HepG2 (cell line): ENCODE measurements around the gene RIPK1. TPM values are rescaled to one million over a fixed set of nuclear protein-coding genes. Genes with fewer than 3 reads are reported as not detected.

Source experiments
- BCLAF1 ChIP-seq: fragments of 450-650 bp; IDR thresholded peaks from 2 replicates; pipeline ENCODE4 v1.6.1; 2017; ENCODE audit warnings: mild to moderate bottlenecking
- HMGXB3 ChIP-seq: sonication (generic); formaldehyde crosslinking; IDR thresholded peaks from 2 replicates; pipeline ENCODE4 v1.4.0; 2020; ENCODE audit warnings: missing genetic modification reagents, borderline replicate concordance
- HMGXB4 ChIP-seq, 2 experiments: sonication (generic) in 1 of 2; formaldehyde crosslinking in 1 of 2; IDR thresholded peaks; 2 replicates each; pipeline versions ENCODE4 v1.4.0 to v1.6.1; 2018 to 2020; ENCODE audit warnings: missing genetic modification reagents in 2 of 2, borderline replicate concordance in 1 of 2, low read depth in 1 of 2, mild to moderate bottlenecking in 1 of 2, missing biosample characterization in 1 of 2
- KLF13 ChIP-seq: sonication (generic); formaldehyde crosslinking; IDR thresholded peaks from 2 replicates; pipeline ENCODE4 v1.4.0; 2020; ENCODE audit warnings: mild to moderate bottlenecking, missing genetic modification reagents
- MEIS1 ChIP-seq: sonication (generic); formaldehyde crosslinking; IDR thresholded peaks from 2 replicates; pipeline ENCODE4 v1.9.0; 2021; ENCODE audit warnings: mild to moderate bottlenecking, missing genetic modification reagents, moderate library complexity, borderline replicate concordance
- MTA3 ChIP-seq: sonication (generic); formaldehyde crosslinking; IDR thresholded peaks from 2 replicates; pipeline ENCODE4 v1.4.0; 2020; ENCODE audit warnings: missing genetic modification reagents
- RAD21 ChIP-seq: fragments of 450-650 bp; formaldehyde crosslinking; IDR thresholded peaks from 2 replicates; pipeline ENCODE4 v1.5.0; 2020; ENCODE audit warnings: mild to moderate bottlenecking
- STAG1 ChIP-seq: sonication (generic); formaldehyde crosslinking; IDR thresholded peaks from 2 replicates; pipeline ENCODE4 v1.4.0; 2020; ENCODE audit warnings: missing genetic modification reagents
- ZFP91 ChIP-seq: sonication (generic); formaldehyde crosslinking; IDR thresholded peaks from 2 replicates; pipeline ENCODE4 v1.9.0; 2022; ENCODE audit warnings: missing genetic modification reagents, mild to moderate bottlenecking, borderline replicate concordance
- ZNF770 ChIP-seq: sonication (generic); formaldehyde crosslinking; IDR thresholded peaks from 2 replicates; pipeline ENCODE4 v1.5.0; 2020; ENCODE audit warnings: mild to moderate bottlenecking, missing genetic modification reagents
- polyA plus RNA-seq, 8 experiments: library from polyadenylated mRNA; depleted of rRNA in 3 of 8; stranded (reverse) in 7 of 8; unstranded in 1 of 8; fragments of >200 nt; fragmentation: Illumina TruSeq in 4 of 8; extraction: Trizol in 4 of 8; gene quantifications; 2 replicates each; pipeline versions ENCODE4 v1.2.1 to v1.2.3, GENCODE V29; 2011 to 2016; ENCODE audit warnings: low read depth in 4 of 8, missing spikeins in 1 of 8, mixed read lengths in 1 of 8; ENCODE audit not compliant: insufficient read depth in 1 of 8
- total RNA-seq, 5 experiments: library from RNA; depleted of rRNA; stranded (reverse); fragments of >200 nt; fragmentation: Illumina TruSeq; extraction: Trizol; gene quantifications; 2 replicates each; pipeline ENCODE4 v1.2.3, GENCODE V29; 2016; ENCODE audit warnings: low read depth in 1 of 5

RIPK1 gene
- total and polyA plus RNA-seq, 2 of the 13 experiments (the other 11 are each of a cell fraction or from before 2014, with no cell fraction given), result 9.0 to 10.3 TPM

- TF ChIP-seq ZNF770 (CRISPR knock-in tag), result no peak
- peak; percentile 81 for TF ChIP-seq STAG1 (CRISPR knock-in tag)
- no peak for TF ChIP-seq MTA3
- peak; percentile 65 for TF ChIP-seq RAD21 (CRISPR knock-in tag)
- TF ChIP-seq KLF13 (CRISPR knock-in tag), result no peak
- no peak for TF ChIP-seq HMGXB3 (CRISPR knock-in tag)
- TF ChIP-seq ZFP91, result peak; percentile 38; the same call in 1 of the 2 replicates
- peak in 1 of 2 experiments; percentile 41; a peak in 1 of 4 replicates for TF ChIP-seq HMGXB4 (CRISPR knock-in tag; IDR thresholded peaks at IDR 0.05; ENCODE audit: borderline replicate concordance in 1 of 2, low read depth in 1 of 2)
- TF ChIP-seq BCLAF1, result no peak
- TF ChIP-seq MEIS1 (CRISPR knock-in tag), result 0 out of 2 replicates have a peak, but pooled peaks have one; percentile 60
These were observed 36.2 kb upstream of the RIPK1 start (continued) for GRCh38 chr6:3031857-3032640.
